CD4-positive, alpha-beta T cell treated with Interleukin-17A for 4 hours (primary cell): ENCODE results near the gene CYTH3.

Experiments
- DNase-seq: peaks from one replicate; pipeline ENCODE4 v3.0.0-alpha.2; 2020; ENCODE audit warnings: mixed read lengths

The CYTH3 gene

DNA sequence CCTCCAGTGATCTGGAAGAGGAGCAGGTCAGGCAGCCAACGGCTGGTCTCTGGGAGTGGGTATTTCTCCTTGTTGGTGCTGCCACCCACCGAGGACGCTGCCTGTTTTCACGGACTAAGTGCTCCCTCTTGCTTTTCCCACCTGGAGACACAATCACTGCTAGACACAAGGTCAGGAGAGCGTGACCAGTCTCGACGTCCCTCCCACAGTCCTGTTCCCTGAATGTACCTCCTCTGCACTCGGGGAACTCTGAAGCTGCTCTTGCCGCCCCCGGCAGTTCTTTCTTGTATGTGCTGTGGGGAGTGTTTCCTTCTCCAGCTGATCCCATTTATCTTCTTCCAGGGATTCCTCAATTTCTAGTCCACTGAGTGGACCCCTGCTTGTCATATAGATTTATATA lies 89.4 kb downstream of the CYTH3 start:
- DNase-seq, result no peak

DNA sequence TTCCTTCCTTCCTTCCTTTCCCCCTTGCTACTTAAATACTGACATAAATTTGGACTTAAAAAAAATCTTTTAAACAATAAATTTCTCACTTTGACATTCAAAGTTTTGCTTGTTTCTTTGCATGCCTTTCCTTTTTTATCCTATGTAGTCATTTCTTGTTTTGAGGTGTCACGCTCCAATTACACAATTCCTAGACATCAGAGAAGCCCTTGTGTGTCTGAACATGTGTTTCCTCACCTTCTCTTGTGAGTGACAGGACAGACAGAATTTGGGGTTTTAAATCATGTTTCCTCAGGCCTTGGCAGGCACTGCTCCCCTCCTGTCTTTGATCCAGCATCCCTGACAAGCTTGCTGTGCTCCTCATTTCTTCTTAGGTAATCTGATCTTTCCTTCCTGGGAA lies 91.3 kb downstream of the CYTH3 start:
- no peak for DNase-seq

DNA sequence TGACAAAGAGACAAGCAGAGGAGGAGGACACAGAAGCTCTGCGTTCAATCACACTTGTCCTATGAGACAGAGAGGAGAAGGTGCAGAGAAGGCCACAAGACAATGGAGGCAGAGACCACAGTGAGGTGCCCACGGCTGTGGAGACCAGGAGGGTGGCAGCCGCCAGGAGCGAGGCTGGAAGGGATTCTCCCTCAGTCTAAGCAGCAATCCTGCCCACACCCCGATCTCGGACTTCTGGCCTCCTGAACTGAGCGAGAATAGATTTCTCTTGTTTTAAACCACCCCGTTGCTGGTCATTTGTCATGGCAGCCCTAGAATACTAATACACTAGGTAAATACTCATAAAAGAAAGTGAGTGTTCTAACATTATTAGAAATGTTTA lies 92.1 kb downstream of the CYTH3 start:
- no peak for DNase-seq

DNA sequence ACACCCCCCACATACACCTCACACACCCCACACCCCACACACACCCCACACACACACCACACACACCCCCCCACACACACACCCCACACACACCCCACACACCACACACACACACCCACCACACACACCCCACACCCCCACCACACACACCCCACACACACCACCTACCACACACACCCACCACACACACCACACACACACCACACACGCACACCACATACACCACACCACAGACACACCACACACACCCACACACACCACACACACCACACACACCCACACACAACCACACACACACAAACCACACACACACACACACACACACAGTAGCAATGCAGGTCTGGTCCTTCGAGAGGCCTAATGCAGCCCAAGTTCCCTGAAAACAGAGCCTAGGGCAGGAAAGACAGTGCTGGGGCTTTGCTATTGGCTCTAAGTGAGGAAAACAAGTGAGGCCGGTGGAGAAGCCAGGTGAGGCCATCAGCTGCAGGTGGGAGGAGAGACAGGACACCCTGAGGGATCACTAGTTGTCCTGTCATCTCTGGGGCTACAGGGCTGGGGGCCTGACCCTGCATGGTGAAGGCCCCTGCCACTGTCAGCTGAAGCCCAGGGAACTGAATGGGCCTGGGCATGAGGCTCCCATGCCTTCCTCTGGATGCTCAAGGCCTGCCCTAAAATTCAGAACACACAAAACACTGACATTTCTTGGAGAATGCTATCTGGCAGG lies 92.6 kb downstream of the CYTH3 start:
- DNase-seq, result no peak

DNA sequence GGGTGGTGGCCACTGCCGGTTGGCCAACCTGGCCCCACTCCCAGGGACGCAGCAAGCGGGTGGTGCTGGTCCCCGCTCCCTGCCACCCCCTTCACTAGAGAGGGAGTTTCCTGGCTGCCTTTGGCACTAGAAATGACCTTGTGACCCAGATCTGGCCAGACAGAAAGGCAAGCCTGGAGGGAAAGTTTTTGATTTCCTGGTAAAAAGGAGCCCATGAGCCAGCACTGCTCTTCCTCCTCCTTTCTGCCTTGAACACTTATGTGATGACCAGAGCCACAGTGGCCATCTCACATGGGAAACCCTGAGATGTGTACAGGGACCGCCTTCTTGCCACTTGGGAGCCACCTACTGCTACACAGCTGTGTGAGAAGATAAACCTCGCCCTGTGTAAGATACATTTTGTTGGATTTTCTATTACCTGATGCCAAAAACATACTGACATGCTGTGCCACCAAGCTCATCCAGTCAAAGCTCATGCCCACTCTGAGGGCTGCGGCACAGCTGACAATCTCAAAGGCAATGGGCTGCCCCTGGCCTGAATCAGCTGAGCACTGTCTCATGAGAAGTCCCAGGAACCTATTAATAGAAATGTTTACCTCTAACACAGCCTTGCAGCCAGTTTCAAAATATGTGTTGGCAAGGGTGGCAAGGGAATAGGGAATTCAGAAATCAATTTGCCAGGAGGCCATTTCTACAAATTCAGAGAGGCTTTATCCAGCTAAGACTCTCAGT lies 94.0 kb downstream of the CYTH3 start:
- DNase-seq, result no peak

DNA sequence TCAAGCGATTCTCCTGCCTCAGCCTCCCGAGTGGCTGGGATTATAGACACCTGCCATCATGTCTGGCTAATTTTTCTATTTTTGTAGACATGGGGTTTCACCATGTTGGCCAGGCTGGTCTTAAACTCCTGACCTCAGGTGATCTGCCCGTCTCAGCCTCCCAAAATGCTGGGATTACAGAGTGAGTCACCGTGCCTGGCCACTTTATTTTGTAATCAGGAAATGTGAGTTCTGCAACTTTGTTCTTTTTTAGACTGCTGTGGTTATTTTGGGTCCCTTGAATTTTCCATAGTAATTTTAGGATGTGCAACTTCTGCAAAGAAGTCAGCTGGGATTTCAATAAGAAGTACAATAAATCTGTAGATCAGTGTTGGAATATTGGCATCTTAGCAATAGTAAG lies 96.8 kb downstream of the CYTH3 start:
- no peak for DNase-seq

DNA sequence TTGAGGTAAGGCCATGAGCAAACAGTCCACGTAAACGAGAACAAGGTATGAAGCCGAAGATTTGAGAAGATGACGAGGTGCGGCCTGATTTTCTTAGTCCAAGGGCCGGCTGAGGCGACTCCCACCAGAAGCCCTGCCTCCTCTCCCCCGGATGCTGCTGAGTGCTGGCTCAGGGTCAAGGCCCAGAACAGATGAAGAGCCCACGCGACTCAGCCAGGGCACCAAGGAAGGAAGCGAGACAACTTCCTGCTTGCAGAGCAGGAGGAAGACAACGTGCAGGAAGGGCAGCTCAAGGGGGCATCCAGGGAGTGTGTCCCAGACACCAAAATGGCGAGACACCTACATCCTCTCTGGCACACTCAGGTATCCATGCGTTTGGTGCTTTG lies 99.5 kb downstream of the CYTH3 start:
- DNase-seq, result no peak

DNA sequence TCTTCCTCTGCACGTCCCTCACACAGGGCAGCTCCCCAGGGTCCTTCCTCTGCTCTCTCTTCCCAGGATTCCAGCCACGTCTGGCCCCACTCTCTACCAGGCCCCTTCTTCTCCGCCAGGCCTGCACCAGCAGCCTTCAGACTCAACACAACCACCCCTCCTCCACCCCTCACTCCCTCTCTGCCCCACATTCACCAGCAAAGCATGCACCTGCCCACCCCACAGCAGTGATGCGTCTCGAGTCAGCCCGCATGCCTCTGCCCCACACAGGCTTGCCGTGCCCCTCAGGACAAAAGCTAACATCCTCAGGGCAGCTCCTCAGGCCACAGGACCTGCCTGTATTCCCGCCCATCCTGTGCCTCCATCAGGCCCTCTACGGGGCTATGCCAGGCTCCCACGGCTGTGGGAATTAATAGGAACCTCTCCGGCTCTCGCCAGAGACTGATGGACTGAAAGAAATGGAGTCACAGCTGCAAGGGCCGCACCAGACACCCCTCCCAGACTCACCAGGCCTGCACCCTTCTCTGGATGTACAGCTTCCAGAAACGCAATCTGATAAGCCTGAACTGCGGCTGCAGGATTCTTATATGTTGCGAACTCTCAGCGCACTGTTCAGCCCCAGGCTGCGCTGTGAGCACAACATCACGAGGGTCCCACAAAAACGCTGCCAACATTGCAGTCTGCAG lies 100.1 kb downstream of the CYTH3 start:
- DNase-seq, result no peak

DNA sequence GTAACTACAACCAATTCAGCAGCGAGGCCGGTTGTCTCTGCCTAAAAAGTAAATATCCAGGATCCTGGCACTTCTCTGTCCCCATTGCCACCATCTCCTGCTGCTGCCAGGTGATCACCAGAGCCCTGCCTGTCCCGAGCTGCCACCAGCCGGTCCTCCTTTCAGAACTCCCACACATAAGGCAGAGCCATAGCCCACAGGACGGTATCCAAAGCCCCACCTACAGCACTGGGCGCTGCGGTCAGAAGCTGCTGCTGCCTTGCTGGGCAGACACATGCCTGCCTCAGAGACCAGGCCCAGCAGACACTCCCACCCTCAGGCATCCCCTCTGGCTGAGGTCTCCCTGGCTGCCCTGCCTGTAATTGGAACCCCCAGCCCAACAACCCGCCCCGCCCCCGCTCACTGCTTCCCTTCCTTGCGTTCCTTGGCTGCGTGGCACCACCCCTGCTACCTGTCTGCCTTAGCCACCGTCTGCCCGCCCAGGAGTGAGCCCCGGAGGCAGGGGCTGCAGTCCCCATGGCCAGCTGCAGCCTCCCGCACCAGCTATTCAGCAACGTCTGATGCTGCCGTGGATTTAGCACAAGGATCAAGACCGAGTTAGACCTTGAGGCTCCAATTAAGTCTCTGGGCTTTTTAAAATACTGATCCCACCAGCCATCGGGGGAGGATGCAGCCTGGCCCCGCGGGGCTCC lies 100.7 kb downstream of the CYTH3 start:
- no peak for DNase-seq

DNA sequence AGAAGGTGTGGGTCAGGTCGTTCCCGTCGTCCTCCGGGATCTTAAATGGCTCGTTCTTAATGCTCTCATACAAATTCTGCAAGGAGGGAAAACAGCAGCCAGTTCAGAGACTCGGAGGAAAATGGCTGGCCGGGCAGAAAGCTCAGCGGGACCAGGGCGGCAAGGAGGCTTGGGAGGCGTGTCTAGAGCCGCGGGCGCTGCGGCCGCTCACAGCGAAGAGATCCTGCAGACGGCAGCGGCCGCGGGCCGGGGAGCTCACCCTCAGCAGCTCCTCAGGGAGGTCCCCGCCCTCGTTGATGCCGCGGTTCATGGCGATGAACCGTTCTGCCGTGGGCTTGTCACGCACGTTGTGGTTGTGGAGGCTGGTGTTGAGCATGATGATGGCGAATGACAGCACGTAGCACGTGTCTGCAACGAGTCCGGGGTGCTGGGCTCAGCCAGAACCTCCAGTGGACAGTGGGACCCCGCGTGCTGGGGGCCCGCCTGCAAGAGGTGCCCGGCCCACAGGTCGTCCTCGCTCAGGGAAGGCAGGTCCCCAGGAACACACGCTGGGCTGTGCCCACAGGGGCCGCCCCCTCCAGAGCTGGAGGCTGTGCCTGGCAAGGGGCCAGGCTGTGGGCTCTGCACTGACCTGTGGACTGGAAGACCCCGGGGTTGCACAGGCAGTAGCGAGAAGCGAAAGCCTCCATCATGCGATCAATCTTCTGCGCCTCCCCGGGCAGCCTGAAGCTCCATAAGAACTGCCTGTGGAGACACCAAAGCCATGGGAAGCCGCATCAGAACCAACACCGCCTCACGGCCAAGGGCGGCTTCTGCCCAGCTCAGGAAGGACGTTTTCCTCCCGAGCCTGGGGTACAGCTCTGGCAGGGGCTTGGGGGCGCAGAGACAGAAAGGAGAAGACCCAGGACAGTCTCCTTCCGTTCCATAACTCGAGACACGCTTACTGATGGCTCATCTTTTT lies 101.6 kb downstream of the CYTH3 start:
- no peak for DNase-seq

DNA sequence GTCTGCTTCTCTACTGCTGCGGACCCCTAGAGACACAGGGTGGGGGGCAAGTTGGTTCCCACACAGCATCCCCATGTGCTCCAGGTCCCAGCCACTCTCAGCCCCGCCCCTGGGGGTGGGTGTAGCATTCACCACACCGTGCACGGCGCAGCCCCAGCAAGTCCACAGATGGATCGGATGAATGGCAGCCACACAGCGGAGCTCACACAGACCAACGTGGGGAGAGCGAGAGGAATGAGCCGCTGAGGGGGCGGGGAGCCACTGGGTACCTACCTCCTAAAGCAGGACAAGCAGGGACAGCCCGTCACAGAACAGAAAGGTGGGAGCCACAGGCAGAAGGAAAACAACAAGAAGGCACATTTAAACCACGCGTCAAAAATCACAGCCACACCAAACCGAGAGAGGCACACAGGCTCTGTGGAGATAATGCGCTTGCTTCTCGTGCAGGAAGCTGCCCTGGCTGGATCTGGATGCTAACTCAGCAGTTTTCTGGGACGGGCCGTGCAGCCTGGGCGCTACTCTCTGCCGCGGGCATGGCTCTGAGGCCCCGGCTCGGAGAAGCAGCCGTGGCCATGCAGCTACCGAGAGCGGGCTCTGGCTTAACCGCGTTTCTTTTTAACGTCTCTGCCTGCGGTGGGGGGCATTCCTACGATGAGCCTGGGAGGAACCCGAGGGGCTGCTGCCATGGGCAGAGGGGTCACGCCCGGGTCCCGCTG lies 102.5 kb downstream of the CYTH3 start:
- no peak for DNase-seq

DNA sequence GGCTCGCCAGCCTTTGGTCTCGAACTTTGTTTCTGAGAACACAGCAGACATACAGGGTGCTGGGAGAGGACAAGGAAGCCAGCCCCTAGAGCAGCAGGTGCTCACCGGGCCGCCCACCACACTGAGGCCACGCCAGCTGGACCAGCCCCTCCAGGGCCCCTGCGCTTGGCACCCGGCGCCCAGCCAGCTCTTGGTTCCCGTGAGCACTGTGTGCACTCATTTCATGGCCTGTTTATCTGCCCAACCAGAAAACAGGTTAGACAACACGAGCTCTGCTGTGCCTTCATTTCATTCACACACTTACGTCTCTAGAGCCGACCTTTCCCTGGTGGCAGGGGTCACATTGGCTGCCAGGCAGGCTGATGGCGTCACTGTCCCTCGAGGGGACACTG lies 104.0 kb downstream of the CYTH3 start:
- no peak for DNase-seq

DNA sequence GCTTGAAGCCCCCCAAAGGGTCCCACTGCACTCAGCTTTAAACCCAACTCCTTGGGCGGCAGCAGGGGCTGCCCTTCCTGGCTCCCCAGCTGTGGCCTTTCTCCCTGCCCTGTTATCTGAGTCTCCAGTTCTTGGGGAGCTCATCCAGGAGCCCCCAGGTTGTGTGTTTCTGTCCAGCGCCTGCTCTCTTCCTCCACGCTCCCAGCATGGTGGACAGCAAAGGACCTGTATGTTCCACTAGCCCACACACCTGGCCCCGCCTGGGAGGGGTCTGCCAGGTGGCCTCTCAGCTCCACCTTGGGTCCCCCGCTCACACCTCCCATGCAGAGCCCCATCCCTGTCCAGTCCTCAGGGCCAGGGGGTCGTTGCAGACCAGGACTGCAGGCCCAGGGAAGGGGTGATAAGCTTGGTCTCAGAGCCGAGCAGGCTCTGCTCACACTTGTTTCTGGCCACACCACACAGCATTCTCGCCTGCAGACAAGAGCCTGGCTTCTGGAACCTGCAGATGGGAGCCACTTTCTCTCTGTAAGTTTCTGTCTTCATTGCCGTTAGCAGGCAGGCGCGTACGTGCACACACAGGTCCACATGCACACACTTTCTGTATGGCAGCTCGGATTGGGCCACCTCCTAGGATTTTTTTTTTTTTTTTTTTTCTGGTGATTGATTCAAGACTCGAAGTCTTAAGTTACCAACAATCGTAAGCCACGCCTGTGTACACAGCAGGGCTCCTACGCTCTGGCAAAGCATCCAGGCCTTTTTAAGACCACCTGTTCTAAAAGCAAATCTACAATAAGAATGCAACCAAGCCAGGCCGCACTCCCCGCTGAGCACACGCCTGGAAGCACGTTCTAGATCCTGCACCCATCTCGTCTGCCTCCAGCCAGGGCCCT lies 104.6 kb downstream of the CYTH3 start:
- no peak for DNase-seq

DNA sequence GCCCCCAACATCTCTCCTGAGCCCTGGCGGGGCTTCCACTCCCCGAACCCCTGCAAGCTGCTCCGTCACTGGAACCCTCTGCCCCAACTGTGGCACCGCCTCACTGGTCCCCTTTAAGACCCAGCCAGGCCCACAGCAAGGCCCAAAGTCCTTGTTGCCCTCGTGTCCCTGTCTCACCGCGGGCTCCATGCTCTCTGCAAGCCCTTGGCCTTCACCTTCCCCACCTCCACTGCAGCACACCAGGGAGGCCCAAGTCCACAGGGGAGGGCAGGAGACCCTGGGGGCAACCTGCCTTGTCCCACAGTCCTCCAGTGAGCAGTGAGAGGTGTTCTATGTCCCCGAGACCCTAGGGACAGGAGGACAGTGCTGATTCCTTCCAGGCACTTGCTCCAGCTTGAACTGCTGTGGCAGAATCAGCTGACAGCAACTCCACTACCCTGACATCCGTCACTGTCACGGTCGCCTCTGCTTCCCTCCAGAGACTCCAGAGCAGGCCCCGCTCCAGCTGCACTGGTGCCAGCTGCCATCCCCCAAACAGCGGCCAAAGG lies 105.3 kb downstream of the CYTH3 start:
- DNase-seq, result no peak

DNA sequence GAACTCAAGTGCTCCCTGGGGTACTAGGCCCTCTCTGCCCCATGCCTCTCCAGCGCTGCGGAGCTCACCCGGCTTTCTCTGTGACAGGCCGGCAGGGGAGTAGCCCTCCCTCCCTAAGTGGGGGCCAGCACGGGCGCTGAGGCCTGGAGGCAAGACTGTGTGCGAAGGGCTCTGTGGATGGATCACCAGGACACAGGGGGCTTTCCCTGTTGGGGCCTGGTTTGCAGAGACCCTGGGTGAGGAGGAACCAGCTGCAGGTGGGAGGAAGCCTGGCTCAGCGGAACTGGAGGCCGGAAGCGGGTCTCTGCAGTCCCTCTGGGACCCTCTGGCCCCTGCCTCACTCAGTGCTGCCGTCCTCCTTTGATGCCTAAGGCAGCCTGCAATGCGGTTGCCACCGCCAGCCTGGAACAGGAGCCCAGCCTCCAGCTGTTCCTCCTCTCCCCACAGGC lies 106.0 kb downstream of the CYTH3 start:
- no peak for DNase-seq

DNA sequence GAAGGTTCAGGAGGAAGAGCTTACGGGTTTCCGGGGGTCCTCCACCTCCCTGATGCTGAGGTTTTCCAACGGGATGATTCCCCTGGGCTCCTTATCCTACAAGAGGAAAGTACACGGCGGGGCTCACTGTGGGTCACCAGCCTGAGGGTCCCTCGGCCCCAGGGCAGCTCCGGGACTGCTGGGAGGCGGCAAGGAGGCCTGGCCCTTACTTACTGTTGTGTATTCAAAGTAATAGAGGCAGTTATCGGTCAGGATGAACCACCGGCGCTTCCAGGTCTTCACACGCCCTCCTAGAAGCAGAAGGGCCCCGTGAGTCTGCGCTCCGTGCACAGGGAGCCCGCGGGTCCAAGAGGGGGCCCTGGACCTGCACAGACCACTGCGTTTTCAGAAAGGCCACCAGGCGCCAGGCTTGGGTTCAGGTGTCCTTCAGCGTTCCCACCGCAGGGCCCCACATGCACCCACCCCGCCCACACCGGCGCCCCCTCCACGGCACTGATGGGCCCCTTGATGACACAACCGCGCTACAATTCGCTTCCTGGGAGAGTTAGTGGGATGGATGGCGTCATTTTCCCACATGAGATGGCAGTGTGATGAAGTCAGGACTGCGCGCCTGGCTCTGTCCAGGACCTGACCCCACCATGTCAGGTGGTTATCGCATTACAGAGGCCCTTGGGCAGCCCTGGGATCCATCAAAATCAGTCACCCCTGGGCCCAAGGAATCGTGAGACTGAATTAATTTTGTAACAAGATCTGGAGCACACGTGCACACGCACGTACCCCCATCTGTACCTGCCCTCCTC lies 106.7 kb downstream of the CYTH3 start:
- DNase-seq, result no peak

DNA sequence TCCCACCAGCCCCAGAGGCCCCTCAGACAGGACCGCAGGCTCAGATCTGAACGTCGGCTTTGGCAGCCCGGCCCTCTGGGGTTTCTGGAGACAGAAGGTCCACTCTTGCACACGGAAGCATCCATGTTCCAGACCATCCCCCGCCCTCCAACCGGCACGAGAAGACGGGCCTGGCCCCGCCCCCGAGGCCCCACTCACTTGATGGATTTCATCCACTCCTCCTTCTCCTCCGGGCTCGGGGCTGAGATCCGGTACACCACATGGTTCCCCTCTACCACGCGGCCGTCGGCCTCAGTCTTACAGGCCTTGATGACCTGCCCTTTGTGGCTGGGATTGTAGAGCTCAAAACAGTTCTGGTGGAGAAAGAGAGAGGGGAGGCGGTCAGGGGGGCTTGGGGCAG lies 107.3 kb downstream of the CYTH3 start:
- DNase-seq, result no peak

DNA sequence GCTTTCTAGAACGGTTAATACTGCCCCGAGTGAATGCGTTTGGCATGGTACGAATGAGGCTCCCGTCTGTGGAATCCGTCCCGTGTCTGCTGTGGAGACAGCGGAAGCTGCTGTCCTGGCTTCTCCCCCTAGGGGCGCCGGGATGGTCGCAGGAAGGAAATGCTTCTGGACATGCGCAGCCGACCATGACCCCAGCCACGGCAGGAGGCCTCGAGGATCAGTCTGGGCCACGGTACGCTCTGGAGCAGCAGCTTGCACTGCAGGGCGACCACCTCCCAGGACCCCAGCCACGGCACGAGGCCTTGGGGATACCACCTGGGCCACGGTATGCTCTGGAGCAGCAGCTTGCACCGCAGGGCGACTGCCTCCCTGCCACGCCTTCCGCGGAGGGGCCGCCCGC lies 107.9 kb downstream of the CYTH3 start:
- DNase-seq, result no peak

DNA sequence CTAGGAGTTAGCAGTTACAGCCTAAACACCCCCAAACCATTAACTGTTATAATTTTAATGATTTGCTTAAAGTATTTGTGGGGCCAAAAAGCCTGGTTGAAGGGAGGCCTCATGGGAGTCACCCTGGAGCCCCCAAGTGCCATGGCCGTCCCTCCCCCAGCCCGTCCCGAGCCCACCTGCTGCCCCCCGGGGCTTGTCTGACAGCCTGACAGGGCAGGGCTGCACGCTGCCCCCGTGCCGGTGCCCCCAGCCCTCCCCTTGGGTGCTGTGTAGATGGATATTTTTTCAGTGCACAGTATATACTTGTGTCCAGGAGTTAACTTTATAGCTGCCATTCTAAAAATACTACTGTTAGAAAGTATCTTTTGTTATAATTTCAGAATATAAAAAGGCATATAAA lies 108.4 kb downstream of the CYTH3 start:
- DNase-seq, result no peak
